Stimulated activated CD4-positive, alpha-beta T cell treated with anti-CD3 and anti-CD28 coated beads, Interleukin-4, amount 100 ng/mL, for 24 hours (primary cell): ENCODE measurements around the gene ZFYVE21.
"Not testable (repeated sequence)": the region's sequence is repeated elsewhere in the genome, so short reads cannot be mapped to it uniquely, and the experiment has no call there.

ENCODE experiments used
- DNase-seq: peaks from one replicate; pipeline ENCODE4 v3.0.0-alpha.2; 2020

The ZFYVE21 gene

GRCh38 chr14:103770902-103771301, 55.3 kb downstream of the ZFYVE21 start:
- DNase-seq = no peak

GRCh38 chr14:103772078-103772712, 56.6 kb downstream of the ZFYVE21 start:
- no peak for DNase-seq

DNA sequence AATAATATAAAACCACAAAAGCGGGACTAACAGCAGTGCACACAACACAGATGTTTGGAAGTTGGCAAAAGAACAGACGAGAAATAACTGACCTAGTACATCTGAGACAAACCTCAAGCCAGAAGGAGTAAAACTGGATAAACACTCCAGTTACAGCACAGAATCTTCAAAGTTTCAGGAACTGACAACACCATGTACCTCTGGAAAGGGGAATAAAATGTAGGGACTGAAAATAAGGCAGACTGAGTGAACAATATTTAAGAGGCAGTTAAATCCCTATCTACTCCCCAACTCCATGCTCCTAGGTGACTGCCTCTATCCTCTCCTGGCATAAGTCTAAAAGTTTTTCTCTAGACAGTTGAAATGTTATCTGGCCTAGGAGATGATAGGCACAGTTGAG, 57.9 kb downstream of the ZFYVE21 start:
- no peak for DNase-seq

DNA sequence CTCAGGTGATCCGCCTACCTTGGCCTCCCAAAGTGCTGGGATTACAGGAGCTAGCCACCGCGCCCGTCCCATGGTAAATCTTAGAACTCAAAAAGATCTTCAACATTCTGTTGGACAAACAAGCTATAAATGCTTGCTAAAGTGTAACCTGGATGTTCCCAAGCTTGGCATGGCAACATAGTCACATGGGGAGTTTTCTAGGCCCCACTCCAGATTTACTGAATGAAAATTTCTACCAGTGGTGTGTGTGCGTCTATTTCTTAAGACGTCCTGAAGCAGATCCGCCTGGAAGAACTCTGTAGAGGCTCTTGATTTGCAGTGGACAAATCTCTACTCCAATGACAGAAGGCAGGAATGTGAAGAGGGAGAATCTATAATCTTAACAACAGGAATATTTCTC, 59.9 kb downstream of the ZFYVE21 start:
- no peak for DNase-seq

DNA sequence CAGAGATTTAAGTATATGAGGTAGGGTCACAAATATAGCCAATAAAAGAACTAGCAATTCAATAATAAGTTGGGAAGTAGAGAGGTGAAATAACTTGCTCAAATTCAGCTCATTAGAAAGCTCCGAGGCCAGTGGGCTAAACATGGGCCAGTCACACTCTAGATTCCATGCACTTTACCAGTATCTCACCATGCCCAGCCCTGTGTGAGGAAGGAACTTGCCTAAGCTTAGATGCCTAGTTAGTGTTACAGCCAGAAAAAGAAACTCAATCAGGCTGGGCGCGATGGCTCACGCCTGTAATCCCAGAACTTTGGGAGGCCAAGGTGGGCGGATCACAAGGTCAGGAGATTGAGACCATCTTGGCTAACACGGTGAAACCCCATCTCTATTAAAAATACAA, 60.7 kb downstream of the ZFYVE21 start:
- not testable (repeated sequence) for DNase-seq

DNA sequence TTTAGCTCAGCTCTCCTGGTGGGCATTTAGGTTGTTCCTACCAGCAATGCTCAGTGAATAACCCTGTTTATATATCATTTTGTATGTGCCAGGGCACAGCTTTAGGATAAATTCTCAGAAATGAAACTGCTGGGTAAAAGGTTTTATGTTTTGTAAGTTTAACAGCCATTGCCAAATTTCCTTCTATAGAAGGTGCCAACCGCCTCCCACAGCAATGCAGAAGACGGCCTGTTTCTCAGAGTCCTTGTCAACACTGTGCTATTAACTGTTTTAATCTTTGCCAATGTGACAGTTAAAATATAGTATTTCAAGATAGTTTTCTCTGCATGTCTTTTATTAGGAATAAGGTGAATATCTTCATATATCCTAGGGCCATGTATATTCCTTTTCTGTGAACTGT, 66.8 kb downstream of the ZFYVE21 start:
- DNase-seq = no peak
